HG03521 (cell line): Measurements from ENCODE around the gene MYL7.
"Not testable (repeated sequence)": the region's sequence is repeated elsewhere in the genome, so short reads cannot be mapped to it uniquely, and the experiment has no call there.

Experiments used
- ATAC-seq: cut with Tn5 transposase; IDR thresholded peaks from one replicate; pipeline ENCODE4 v1.9.1; 2021; ENCODE audit warnings: mild to moderate bottlenecking, moderate library complexity; ENCODE audit not compliant: unreplicated experiment

Gene MYL7

GRCh38 chr7:44133295-44133694, 7.8 kb downstream of the MYL7 start:
- no peak for ATAC-seq

GRCh38 chr7:44132039-44132438, 9.1 kb downstream of the MYL7 start:
- ATAC-seq = no peak

- no peak for ATAC-seq
These were observed 9.7 kb downstream of the MYL7 start for GRCh38 chr7:44131173-44132029.

GRCh38 chr7:44128721-44129582, 12.2 kb downstream of the MYL7 start:
- no peak for ATAC-seq

- no peak for ATAC-seq
These were observed 14.0 kb downstream of the MYL7 start for GRCh38 chr7:44127161-44127560.

GRCh38 chr7:44126574-44126973, 14.6 kb downstream of the MYL7 start:
- not testable (repeated sequence) for ATAC-seq

- no peak for ATAC-seq
These were observed 16.3 kb downstream of the MYL7 start for GRCh38 chr7:44124822-44125202.

- peak; percentile 95 for ATAC-seq
These were observed 17.7 kb downstream of the MYL7 start, which contains the start of gene POLD2 for GRCh38 chr7:44123190-44124003. Gene POLD2, minus strand, starts transcription at chr7:44123548. Its CDS starts 1,495 bp downstream, at chr7:44122053.

- no peak for ATAC-seq
These were observed 18.6 kb downstream of the MYL7 start for GRCh38 chr7:44122529-44122928.

- no peak for ATAC-seq
These were observed 19.2 kb downstream of the MYL7 start for GRCh38 chr7:44121761-44122420.

GRCh38 chr7:44120395-44120794, 20.7 kb downstream of the MYL7 start:
- ATAC-seq = no peak

GRCh38 chr7:44119829-44120380, 21.2 kb downstream of the MYL7 start:
- no peak for ATAC-seq

- no peak for ATAC-seq
These were observed 23.2 kb downstream of the MYL7 start for GRCh38 chr7:44117801-44118429.

GRCh38 chr7:44116789-44117666, 24.1 kb downstream of the MYL7 start:
- ATAC-seq = no peak

- ATAC-seq = no peak
These were observed 24.9 kb downstream of the MYL7 start for GRCh38 chr7:44116087-44116788.

GRCh38 chr7:44114586-44115310, 26.4 kb downstream of the MYL7 start:
- ATAC-seq = no peak

- ATAC-seq = no peak
These were observed 27.3 kb downstream of the MYL7 start for GRCh38 chr7:44113764-44114354.
